CD4-positive, alpha-beta T cell treated with Interferon alpha-2 for 1 hour (primary cell): ENCODE measurements around the gene AGL.
"Not testable (repeated sequence)": the region's sequence is repeated elsewhere in the genome, so short reads cannot be mapped to it uniquely, and the experiment has no call there.

Experiments
- DNase-seq, 2 donors: peaks; one replicate each; pipeline ENCODE4 v3.0.0-alpha.2; 2020 to 2022

AGL gene

DNA sequence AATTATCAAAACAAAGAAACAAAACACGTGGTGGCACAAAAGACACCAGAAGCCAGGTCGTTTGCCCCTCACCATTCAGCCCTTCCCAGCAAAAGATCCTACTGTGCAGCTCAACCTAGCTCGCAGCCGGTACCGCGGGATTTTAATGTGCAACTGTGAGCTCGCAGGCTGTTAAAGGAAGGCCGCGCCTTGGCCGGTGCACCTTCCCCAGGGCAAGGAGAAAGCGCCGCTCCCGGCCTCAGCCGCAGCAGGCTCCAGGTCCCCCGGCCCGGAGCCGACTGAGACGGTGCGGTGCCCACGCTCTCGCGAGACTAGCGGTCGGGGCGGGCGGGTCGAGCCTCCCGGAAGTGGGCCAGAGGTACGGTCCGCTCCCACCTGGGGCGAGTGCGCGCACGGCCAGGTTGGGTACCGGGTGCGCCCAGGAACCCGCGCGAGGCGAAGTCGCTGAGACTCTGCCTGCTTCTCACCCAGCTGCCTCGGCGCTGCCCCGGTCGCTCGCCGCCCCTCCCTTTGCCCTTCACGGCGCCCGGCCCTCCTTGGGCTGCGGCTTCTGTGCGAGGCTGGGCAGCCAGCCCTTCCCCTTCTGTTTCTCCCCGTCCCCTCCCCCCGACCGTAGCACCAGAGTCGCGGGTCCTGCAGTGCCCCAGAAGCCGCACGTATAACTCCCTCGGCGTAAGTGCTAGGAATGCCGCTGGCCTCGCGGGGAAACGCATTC lies at the start of gene AGL:
TSS of gene AGL (plus strand) at position 618 of the 715 bp plus-strand sequence. CDS start 682 bp downstream, outside the sequence.
- peak; percentile 88 to 91 for DNase-seq

DNA sequence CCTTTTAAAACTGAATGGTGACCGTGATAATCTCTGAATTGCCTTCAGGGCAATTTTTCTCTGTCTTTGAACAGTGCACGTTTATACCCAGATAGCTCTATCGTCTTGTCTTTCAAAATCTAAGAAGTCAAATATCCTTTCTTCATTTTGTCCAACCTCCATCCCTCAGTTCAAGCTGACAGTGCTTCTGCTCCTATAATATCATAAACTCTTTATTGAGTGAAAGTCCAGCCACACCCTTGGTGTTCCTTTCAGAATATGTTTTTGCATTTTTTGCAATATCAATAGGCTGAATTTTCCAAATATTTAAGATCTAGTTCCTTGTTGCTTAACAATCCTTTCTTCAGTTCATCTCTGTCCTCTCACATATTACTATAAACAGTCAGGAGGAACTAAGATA lies 48.6 kb upstream of the AGL start:
- no peak for DNase-seq

DNA sequence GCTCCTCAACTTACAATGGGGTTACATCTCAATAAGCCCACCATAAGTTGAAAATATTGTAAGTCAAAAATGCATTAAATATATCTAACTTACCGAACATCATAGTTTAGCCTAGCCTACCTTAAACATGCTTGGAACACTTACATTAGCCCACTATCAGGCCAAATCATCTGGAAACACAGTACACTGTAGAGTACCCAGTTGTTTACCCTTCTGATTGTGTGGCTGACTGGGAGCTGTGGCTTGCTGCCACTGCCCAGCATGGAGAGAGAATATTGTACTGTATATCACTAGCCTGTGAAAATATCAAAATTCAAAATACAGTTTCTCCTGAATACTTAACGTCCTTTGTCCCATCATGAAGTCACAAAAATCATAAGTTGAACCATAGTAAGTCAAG lies 43.3 kb upstream of the AGL start:
- no peak for DNase-seq

DNA sequence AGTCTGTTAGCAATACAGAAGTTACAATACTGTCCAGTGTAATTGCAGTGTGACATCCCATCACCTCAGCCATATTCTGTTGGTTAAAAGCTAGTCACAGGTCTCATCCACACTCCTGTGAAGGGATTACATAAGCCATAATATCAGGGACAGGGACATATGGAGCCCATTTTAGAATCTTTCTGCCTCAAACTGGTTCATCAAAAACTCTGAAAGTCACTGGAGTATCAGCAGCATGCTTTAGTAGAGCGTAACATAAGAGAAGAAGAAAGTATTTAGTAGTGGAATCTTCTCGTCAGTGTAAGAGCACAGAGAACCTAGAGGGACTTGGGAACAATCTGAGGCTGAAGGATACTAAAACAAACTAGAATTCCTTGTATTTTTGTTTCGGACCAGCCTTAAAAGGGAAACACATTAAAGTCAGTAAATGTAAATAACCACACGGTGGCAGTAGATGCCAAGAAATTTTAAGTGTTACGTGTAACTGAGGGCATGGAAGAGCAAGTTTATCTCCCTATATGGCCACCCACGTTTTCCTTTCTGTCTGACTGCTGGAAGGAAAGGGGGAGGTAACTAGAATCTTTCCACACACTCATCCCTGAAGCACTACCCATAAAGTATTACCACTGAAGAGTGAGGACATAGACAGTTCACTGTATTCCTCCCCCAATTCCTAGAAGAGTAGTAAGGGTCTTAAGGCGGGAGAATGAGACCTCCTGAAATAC lies 41.6 kb upstream of the AGL start:
- DNase-seq: peak; percentile 21 to 74

DNA sequence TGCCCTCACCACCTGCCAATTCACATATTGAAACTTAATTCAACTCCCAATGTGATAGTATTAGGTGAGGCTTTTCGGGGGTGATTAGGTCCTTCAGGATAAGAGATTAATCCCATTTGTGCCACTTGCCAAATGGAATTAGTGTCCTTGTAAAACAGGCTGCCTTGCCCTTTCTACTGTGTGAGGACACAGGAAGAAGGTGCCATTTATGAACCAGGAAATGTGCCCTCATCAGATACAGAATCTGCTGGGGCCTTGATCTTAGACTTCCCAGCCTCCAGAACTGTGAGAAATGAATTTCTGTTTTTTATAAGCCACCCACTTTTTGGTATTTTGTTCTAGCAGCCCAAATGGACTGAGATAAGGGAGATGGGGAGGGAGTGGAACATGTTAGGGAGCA lies 39.1 kb upstream of the AGL start:
- no peak for DNase-seq

DNA sequence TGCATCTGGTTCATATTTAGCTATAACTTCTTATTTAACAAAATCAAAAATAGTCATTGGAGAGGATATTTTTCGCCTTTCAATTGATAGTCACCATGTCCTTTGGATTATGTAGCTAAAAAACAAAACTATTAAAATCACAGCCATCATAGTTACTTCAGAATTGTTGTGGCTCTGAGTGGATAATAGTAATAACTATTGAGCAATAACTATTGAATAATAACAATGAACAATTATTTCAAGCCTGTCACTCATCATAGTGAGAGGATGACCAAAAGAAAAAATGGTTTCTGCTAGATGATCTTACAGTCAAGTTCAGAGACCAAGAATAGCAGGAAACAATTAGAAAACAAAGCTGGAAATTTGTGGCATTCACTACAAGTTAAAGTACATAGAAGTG lies 38.4 kb upstream of the AGL start:
- no peak for DNase-seq

DNA sequence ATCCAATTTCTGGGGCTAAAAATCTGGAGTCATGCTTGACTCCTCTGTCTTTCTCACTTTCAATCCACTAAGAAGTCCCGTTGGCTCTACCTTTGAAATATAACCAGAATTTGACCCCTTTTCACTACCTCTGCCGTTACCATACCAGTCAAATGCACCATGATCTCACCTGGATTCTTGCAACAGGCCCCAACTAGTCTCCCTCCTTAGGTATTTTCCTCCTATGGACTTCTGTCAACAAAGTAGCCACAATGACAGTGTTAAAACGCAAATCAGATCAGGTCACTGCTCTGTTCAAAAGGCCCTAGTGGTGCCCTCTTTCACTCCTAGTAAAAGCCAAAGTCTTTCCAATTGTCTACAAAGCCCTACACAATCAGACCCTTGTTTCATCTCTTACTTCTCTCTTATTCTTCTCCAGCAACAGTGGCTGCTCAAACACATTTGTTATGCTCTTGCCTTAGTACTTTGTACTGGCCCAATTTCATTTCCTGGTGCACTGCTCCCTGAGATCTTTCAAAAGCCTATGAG lies 35.7 kb upstream of the AGL start:
- no peak for DNase-seq

DNA sequence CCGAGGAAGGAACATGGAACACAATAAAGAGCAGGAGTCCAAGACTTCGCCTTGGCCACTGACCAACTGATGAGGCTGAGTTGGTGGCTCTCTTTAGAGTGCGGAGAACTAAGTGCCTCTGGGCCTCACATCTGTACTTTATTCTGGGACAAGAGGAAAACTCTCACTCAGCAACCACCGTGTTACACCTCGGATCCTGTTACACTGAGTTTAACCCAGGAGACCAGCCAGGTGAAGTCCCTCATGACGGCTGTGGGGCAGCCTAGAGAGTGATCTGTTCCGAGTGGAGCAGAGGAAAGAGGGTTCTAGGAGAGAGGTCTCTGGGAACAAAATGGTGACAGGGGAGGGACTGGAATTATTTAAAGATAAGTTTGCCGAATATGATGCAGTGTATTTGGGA lies 33.5 kb upstream of the AGL start:
- DNase-seq: no peak

DNA sequence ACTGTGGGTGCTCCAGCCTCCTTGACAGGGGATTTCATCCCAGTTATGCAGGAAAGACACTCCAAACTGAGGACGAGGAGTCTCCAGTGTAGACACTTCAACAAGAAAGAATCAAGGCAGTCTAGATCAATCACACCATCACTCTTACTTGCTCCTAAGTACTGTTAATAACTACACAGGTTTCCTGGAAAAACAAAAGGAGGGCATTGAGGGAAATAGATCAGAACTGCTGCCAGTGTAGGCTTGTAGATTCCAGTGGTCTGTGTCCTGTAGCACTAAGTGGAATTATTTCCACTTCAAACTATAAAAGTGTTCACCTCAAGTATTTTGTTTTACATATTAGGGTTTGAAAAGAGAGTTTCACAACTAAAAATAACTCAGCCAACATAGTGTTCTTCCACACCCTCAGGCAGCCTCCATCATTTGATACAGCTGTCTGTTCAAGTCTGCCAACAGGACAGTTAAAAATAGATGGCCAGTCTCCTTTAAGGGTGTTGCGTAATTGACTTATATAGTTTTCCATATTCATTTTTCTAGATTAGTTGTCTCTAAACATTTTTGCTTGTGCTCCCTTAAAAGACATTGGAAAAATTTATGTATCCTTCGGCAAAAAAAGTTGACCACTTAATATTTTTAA lies 32.0 kb upstream of the AGL start:
- DNase-seq: no peak

DNA sequence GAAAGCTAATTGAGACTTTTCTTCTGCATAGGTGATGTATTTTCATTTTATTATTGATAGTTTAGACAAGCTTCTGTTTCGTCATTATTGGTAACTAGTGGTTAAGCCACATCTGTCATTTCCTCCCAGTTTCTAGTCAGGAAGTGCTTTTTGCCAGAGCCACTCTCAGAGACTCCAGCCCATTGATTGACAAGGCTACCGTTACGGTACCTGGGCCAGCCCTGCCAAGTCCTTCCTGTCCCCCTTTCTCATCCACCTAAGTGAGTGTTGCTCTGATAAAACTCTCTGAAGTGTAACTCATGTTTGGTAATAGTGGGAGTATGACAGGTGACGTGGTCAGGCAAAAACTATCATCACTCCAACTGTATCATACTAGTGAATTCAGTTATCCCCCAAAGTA lies 29.6 kb upstream of the AGL start:
- DNase-seq: peak in 1 of 2 donors; percentile 59

DNA sequence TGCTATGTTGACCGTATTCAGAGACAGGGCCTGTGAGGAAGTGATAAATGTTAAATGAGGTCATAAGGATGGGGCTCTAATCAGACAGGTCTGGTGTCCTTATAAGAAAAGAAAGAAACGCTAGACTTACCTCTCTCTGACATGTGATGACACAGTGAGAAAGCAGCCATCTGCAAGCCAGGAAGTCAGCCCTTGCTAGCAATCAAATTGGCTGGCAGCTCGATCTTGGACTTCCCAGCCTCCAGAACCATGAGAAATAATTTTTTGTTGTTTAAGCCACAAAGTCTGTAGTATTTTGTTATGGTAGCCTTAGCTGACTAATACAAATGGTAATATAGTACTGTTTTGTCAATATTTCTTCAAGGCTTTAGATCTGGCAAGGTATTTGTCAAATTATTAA lies 25.1 kb upstream of the AGL start:
- no peak for DNase-seq

DNA sequence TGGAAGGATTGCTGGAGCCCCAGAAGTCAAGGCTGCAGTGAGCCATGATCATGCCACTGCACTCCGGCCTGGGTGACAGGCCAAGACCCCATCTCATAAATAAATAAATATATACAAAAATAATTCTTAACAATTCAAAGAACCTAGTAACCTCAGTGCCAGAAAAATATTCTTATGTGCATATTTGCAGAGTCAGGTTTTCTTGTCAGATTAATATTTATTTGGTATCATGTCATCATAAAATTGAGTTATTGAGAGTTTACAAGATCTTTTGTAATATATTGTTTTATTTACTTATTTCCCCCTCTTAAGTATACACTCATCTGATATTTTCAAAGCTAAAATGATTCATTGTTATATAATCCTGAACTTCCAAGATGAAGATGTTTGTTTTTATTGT lies 24.5 kb upstream of the AGL start:
- DNase-seq: no peak

DNA sequence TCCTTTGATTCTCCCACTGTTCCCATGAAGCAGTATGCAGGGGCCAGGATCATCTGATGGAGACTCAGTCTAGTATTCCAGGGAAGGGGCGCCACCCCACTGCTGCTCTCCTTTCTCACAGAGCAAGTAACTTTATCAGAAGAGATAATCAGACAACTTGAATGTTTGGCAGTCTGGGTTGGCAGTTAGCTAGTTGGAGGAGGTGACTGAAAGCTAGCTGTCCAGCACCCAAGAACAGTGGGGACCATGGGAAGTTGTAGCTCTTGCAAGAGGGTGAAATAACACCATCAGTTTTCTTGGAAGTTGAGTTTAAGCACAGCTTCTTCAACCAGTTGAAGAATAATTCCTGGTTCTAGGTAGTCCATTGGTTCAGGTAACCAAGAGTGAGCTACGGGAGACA lies 22.2 kb upstream of the AGL start:
- no peak for DNase-seq

DNA sequence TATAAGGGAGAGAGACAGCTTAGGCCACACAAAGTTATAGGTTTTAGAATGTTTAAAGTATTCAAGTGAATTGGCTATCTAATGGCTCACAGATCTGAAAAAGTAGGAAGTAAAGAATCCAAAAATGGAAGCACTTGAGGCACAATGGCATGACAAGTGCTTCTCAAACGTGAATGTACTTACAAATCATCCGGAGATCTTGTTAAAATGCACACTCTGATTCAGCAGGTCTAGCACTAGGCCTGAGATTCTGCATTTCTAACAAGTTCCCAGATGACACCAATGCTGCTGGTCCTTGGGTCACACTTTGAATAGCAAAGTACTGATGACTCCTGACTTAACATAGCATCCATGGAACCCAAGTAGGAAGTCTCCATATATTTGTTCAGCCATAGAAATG lies 20.9 kb upstream of the AGL start:
- no peak for DNase-seq

DNA sequence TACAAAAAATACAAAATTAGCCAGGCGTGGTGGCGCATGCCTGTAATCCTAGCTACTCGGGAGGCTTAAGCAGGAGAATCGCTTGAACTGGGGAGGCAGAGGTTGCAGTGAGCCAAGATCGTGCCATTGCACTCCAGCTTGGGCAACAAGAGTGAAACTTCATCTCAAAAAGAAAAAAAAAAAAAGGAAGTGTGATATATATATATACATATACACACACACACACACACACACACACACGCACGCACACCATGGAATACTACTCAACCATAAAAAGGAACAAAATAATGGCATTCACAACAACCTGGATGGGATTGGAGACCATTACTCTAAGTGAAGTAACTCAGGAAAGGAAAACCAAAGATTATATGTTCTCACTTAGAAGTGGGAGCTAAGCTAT lies 16.2 kb upstream of the AGL start:
- not testable (repeated sequence) for DNase-seq

DNA sequence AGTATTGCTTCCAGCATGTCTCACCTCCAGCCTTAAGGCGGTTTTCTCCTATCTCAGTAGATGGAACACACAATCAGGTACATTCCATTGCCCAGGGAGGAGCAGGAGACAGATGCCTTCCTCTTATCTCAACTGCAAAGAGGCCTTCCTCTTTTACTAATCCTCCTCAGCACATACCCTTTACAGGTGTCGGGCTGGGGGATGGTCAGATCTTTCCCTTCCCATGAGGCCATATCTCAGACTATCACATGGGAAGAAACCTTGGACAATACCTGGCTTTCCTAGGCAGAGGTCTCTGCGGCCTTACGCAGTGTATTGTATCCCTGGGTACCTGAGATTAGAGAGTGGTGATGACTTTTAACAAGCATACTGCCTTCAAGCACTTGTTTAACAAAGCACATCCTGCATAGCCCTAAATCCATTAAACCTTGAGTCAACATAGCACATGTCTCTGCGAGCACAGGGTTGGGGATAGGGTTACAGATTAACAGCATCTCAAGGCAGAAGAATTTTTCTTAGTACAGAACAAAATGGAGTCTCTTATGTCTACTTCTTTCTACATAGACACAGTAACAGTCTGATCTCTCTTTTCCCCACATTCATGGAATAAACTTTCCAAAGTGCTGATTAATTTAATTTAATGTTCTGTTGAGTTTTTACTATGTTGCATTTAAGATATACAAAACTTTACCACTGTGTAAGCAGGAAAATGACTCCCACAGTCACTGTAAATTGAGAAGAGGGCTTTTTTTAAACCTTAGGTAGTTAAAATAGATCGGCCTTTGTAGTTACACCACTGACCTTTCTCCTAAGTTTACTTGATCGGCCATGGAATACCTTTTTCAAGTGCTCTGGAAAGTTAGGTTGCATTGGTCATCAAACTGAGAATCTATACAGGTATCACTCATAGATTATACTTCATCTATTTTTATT lies 13.7 kb upstream of the AGL start:
- DNase-seq: not testable (repeated sequence)

DNA sequence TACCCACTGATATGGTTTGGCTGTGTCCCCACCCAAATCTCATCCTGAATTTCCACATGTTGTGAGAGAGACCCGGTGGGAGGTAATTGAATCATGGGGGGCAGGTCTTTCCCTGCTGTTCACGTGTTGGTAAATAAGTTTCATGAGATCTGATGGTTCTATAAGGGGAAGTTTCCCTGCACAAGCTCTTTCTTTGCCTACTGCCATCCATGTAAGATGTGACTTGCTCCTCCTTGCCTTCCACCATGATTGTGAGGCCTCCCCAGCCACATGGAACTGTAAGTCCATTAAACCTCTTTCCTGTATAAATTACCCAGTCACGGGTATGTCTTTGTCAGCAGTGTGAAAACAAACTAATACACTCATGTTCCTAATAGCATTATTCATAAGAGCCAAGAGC lies 9.8 kb upstream of the AGL start:
- DNase-seq: not testable (repeated sequence)

DNA sequence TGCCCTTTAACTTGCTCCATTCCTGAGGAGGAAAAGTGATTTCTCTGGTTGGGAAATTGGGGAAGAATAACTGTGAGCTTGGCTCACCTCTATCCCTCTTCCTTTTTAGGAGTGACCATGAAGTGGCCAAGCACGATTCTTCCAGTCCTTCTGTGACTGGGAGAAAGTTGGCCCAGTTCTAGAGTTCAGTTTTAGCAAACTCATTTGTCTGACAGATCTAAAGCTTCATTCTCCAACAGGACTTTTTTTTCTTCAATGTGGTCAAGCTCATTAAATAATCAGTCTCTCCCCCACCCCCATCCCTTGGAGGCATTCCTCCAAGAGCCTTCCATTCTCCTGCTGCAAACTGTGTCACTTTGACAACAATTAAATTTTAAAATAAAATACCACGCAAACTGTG lies 6.4 kb upstream of the AGL start:
- DNase-seq: no peak

DNA sequence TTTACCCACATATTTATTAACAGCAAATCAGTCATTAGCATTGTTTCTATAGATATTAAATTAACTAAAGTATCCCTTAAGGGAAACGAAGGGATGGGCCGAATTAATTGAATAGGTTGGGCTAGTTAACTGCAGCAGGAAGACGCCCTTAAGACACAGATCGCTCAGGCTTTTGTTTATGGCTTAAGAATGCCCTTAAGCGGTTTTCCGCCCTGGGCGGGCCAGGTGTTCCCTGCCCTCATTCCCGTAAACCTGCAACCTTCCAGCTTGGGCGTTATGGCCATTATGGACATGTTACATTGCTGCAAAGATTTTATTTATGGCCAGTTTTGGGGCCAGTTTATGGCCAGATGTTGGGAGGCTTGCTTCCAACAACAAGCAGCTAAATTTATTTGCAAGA lies 5.0 kb upstream of the AGL start:
- DNase-seq: not testable (repeated sequence)

DNA sequence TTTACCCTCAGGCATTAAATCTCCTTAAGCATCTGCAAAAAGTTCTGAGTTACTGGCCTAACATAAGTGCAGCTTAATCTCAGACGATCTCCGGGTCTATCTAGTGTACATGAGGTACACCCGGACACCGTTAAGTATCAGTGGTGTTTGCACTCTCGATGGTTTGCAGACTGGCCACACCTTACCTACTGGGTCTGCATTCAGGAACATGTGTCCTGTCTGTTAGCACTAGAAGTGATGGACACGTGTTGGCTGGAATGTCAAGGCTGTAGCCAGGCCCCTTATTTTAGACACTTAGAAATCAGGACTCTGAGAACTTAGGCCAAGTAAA lies 783 bp upstream of the AGL start:
- no peak for DNase-seq

DNA sequence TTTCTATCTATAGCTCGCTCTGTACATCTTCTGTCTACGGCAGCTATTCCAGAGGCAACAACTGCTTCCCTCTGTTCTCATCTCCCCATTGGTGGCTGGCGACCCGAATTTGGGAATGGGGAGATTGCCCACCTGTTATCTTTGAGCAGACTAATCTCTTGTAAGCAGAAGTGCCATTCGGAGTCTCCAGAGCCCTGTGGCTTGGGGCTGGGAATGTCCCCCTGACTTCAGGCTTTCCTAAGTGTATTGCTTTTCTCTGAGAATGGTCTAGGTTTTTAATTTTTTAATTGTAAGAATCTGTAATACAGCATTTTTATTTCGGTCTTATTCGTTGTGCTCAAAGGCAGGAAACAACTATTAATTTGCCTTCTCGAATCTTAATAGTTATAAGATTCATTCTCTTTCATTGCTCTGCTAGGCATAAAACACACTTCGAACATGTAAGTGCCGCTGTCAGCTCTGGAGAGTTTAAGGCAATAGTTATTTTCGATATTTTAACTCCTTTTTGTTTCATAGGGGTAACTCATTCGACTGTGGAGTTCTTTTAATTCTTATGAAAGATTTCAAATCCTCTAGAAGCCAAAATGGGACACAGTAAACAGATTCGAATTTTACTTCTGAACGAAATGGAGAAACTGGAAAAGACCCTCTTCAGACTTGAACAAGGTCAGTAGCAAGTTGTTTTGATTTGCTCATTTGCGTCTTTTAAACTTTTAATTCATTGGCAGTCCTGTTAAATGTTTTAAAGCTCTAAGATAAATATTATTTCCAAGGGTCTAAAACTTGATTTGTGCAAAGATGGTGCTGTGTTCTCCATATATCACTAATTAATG lies 514 bp downstream of the AGL start:
- DNase-seq: peak in 1 of 2 donors; percentile 4

DNA sequence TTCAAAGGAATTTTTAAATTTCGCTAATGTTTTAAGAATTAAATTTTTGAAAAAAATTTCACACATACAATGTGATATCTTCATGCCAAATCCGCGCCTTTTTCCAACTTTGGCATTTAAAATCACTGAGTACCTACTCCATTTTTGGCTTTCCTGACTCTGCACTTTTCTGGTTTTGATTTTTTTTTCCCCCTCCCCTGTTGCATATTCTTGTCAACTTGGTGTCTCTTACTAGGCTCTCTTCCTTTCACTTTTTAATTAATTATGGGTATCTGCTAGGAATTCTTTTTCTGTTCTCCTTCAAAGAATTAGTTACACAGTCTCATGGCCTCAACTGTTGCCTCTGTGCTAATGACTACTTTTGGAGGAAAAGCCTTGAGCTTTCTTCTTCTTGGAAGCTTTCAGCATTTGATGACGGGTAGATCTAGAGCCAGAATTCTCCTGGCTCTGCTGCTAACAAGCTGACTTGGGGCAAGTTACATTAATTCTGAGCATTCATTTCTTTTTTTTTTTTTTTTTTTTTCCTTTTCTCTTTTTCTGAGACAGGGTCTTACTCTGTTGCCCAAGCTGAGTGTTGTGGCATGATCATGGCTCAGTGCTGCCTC lies 1.8 kb downstream of the AGL start:
- DNase-seq: no peak
